ENCODE data around the gene SOX21. TPM values are rescaled to one million over a fixed set of nuclear protein-coding genes. Genes with fewer than 3 reads are reported as not detected.

The SOX21 gene
- total and polyA plus RNA-seq, 2 donors = 0.11 TPM; not detected in 1

- Histone ChIP-seq H3K27ac (ENCODE audit: low read depth) (no peak overlapping the region), H3K4me1 (ENCODE audit: insufficient read depth) (no peaks in the 10 kb centered on the region), H3K4me3 (ENCODE audit: low read depth, low read length) (no peak overlapping the region), H3K36me3 (ENCODE audit: insufficient read depth) (no peaks in the 10 kb centered on the region)
- 73% methylated on average over 6 of the region's 6 CpGs for WGBS
- DNase-seq (ENCODE audit: extremely low spot score) = no peak
Observed at GRCh38 chr13:94679614-94680013, 32.7 kb downstream of the SOX21 start.

GRCh38 chr13:94678845-94679244 is 33.5 kb downstream of the SOX21 start:
- WGBS = 93% methylated on average over 2 of the region's 2 CpGs
- Histone ChIP-seq H3K4me3 (ENCODE audit: low read depth, low read length) (no peak overlapping the region), H3K27ac (ENCODE audit: low read depth) (no peak overlapping the region), H3K4me1 (ENCODE audit: insufficient read depth) (no peaks in the 10 kb centered on the region), H3K36me3 (ENCODE audit: insufficient read depth) (no peaks in the 10 kb centered on the region)
- no peak for DNase-seq (ENCODE audit: extremely low spot score)

GRCh38 chr13:94677799-94678198 is 34.5 kb downstream of the SOX21 start:
- WGBS = 80% methylated on average over 2 of the region's 2 CpGs
- Histone ChIP-seq H3K4me3 (ENCODE audit: low read depth, low read length) (no peak overlapping the region), H3K4me1 (ENCODE audit: insufficient read depth) (no peaks in the 10 kb centered on the region), H3K27ac (ENCODE audit: low read depth) (no peak overlapping the region), H3K36me3 (ENCODE audit: insufficient read depth) (no peaks in the 10 kb centered on the region)
- DNase-seq (ENCODE audit: extremely low spot score) = no peak

- Histone ChIP-seq H3K36me3 (ENCODE audit: insufficient read depth) (no peaks in the 10 kb centered on the region), H3K4me3 (ENCODE audit: low read depth, low read length) (no peak overlapping the region), H3K4me1 (ENCODE audit: insufficient read depth) (no peaks in the 10 kb centered on the region), H3K27ac (ENCODE audit: low read depth) (no peak overlapping the region)
- no peak for DNase-seq (ENCODE audit: extremely low spot score)
- 27% methylated on average over 5 of the region's 5 CpGs for WGBS
Observed at GRCh38 chr13:94674609-94675348, 37.6 kb downstream of the SOX21 start.

GRCh38 chr13:94673851-94674250 is 38.5 kb downstream of the SOX21 start:
- 60% methylated on average over 5 of the region's 5 CpGs for WGBS
- H3K4me3 ChIP-seq (ENCODE audit: low read depth, low read length) = no peak overlapping the region
- H3K4me1 ChIP-seq (ENCODE audit: insufficient read depth) = no peaks in the 10 kb centered on the region
- no peaks in the 10 kb centered on the region for H3K36me3 ChIP-seq (ENCODE audit: insufficient read depth)
- DNase-seq (ENCODE audit: extremely low spot score) = no peak
- H3K27ac ChIP-seq (ENCODE audit: low read depth) = no peak overlapping the region

GRCh38 chr13:94672400-94672799 is 39.9 kb downstream of the SOX21 start:
- Histone ChIP-seq H3K36me3 (ENCODE audit: insufficient read depth) (no peaks in the 10 kb centered on the region), H3K27ac (ENCODE audit: low read depth) (no peak overlapping the region), H3K4me1 (ENCODE audit: insufficient read depth) (no peaks in the 10 kb centered on the region), H3K4me3 (ENCODE audit: low read depth, low read length) (no peak overlapping the region)
- WGBS = 78% methylated on average over 2 of the region's 2 CpGs
- no peak for DNase-seq (ENCODE audit: extremely low spot score)

GRCh38 chr13:94667190-94667589 is 45.2 kb downstream of the SOX21 start:
- Histone ChIP-seq H3K27ac (ENCODE audit: low read depth) (no peak overlapping the region), H3K4me3 (ENCODE audit: low read depth, low read length) (no peak overlapping the region), H3K4me1 (ENCODE audit: insufficient read depth) (no peaks in the 10 kb centered on the region), H3K36me3 (ENCODE audit: insufficient read depth) (no peaks in the 10 kb centered on the region)
- DNase-seq (ENCODE audit: extremely low spot score) = no peak
- WGBS = 65% methylated on average over 2 of the region's 2 CpGs

GRCh38 chr13:94666065-94666464 is 46.3 kb downstream of the SOX21 start:
- WGBS = 80% methylated on average over 7 of the region's 7 CpGs
- no peak for DNase-seq (ENCODE audit: extremely low spot score)
- Histone ChIP-seq H3K4me3 (ENCODE audit: low read depth, low read length) (no peak overlapping the region), H3K36me3 (ENCODE audit: insufficient read depth) (no peaks in the 10 kb centered on the region), H3K4me1 (ENCODE audit: insufficient read depth) (no peaks in the 10 kb centered on the region), H3K27ac (ENCODE audit: low read depth) (no peak overlapping the region)

GRCh38 chr13:94664889-94665288 is 47.5 kb downstream of the SOX21 start:
- H3K36me3 ChIP-seq (ENCODE audit: insufficient read depth) = no peaks in the 10 kb centered on the region
- no peak overlapping the region for H3K4me3 ChIP-seq (ENCODE audit: low read depth, low read length)
- no peak overlapping the region for H3K27ac ChIP-seq (ENCODE audit: low read depth)
- 25% methylated on average over 7 of the region's 7 CpGs for WGBS
- no peak for DNase-seq (ENCODE audit: extremely low spot score)
- H3K4me1 ChIP-seq (ENCODE audit: insufficient read depth) = no peaks in the 10 kb centered on the region

- DNase-seq (ENCODE audit: extremely low spot score) = no peak
- no peak overlapping the region for H3K27ac ChIP-seq (ENCODE audit: low read depth)
- 25% methylated on average over 12 of the region's 12 CpGs for WGBS
- H3K4me3 ChIP-seq (ENCODE audit: low read depth, low read length) = no peak overlapping the region
- H3K36me3 ChIP-seq (ENCODE audit: insufficient read depth) = no peaks in the 10 kb centered on the region
- no peaks in the 10 kb centered on the region for H3K4me1 ChIP-seq (ENCODE audit: insufficient read depth)
Observed at GRCh38 chr13:94662274-94662945, 49.9 kb downstream of the SOX21 start.

- 38% methylated on average over 5 of the region's 5 CpGs for WGBS
- DNase-seq (ENCODE audit: extremely low spot score) = no peak
- Histone ChIP-seq H3K36me3 (ENCODE audit: insufficient read depth) (no peaks in the 10 kb centered on the region), H3K27ac (ENCODE audit: low read depth) (no peak overlapping the region), H3K4me1 (ENCODE audit: insufficient read depth) (no peaks in the 10 kb centered on the region), H3K4me3 (ENCODE audit: low read depth, low read length) (no peak overlapping the region)
Observed at GRCh38 chr13:94661406-94661805, 50.9 kb downstream of the SOX21 start.

GRCh38 chr13:94660695-94661326 is 51.5 kb downstream of the SOX21 start:
- Histone ChIP-seq H3K27ac (ENCODE audit: low read depth) (no peak overlapping the region), H3K36me3 (ENCODE audit: insufficient read depth) (no peaks in the 10 kb centered on the region), H3K4me1 (ENCODE audit: insufficient read depth) (no peaks in the 10 kb centered on the region), H3K4me3 (ENCODE audit: low read depth, low read length) (no peak overlapping the region)
- 39% methylated on average over 6 of the region's 6 CpGs for WGBS
- no peak for DNase-seq (ENCODE audit: extremely low spot score)
